SK-N-SH (cell line): ENCODE results near the gene DYRK2. TPM values are rescaled to one million over a fixed set of nuclear protein-coding genes. Genes with fewer than 3 reads are reported as not detected.

ENCODE experiments used
- CTCF ChIA-PET: fragments of 300-600, 350-600 bp; formaldehyde crosslinking; extraction: SDS; loops from one replicate; lab custom pipeline; 2021; lab: Yijun Ruan, JAX
- POLR2A ChIA-PET: fragments of 350-600 bp; sonication (Branson Sonifier 250); formaldehyde crosslinking; extraction: SDS; loops from one replicate; lab custom pipeline; 2020; ENCODE audit warnings: antibody characterized with exemption, inconsistent platforms; lab: Yijun Ruan, JAX
- DNase-seq: peaks from one replicate; pipeline ENCODE4 v3.0.0; 2012
- H2AFZ ChIP-seq: fragments of 200-600 bp; sonication (generic); 2 replicates; pipeline ENCODE4 v1.8.1; 2016; ENCODE audit warnings: antibody characterized with exemption, mild to moderate bottlenecking, low read depth
- H3F3A ChIP-seq: fragments of 200-600 bp; sonication (generic); replicated peaks from 2 replicates; pipeline ENCODE3; 2016; ENCODE audit warnings: antibody characterized with exemption, mild to moderate bottlenecking; ENCODE audit not compliant: insufficient read depth
- H3K27ac ChIP-seq, 2 experiments: fragments of 200-500 bp in 1 of 2; fragments of 200-600 bp in 1 of 2; sonication (Bioruptor generic) in 1 of 2; sonication (generic), shearing (Covaris generic) in 1 of 2; 2 replicates each; pipeline versions ENCODE4 v1.5.1 to v1.6.1; 2014 to 2016; ENCODE audit warnings: low read depth in 2 of 2, inconsistent platforms in 1 of 2, low read length in 1 of 2, mild to moderate bottlenecking in 1 of 2, mixed read lengths in 1 of 2
- H3K27me3 ChIP-seq: fragments of 200-600 bp; sonication (generic), shearing (Covaris generic); 2 replicates; pipeline ENCODE4 v1.6.1; 2016; ENCODE audit warnings: mixed run types; ENCODE audit not compliant: insufficient read depth
- H3K36me3 ChIP-seq, 2 experiments: fragments of 200-500 bp in 1 of 2; fragments of 200-600 bp in 1 of 2; sonication (Bioruptor generic) in 1 of 2; sonication (generic) in 1 of 2; replicated peaks in 1 of 2; 2 replicates each; pipeline versions ENCODE3 to v1.5.1; 2014 to 2016; ENCODE audit warnings: low read length in 1 of 2, mild to moderate bottlenecking in 1 of 2; ENCODE audit not compliant: insufficient read depth in 2 of 2, control insufficient read depth in 1 of 2
- H3K4me1 ChIP-seq, 2 experiments: fragments of 200-500 bp in 1 of 2; fragments of 200-600 bp in 1 of 2; sonication (Bioruptor generic) in 1 of 2; sonication (generic), shearing (Covaris generic) in 1 of 2; 2 replicates each; pipeline versions ENCODE4 v1.5.1 to v1.6.1; 2014 to 2016; ENCODE audit warnings: low read depth in 1 of 2, low read length in 1 of 2, mixed run types in 1 of 2; ENCODE audit not compliant: insufficient read depth in 2 of 2, control insufficient read depth in 1 of 2
- H3K4me2 ChIP-seq: fragments of 200-600 bp; sonication (generic), shearing (Covaris generic); 2 replicates; pipeline ENCODE4 v1.6.1; 2017; ENCODE audit warnings: mixed run types
- H3K4me3 ChIP-seq, 2 experiments: fragments of 200-500 bp in 1 of 2; fragments of 200-600 bp in 1 of 2; sonication (Bioruptor generic) in 1 of 2; sonication (generic), shearing (Covaris generic) in 1 of 2; 2 replicates each; pipeline versions ENCODE4 v1.5.1 to v1.8.1; 2014 to 2016; ENCODE audit warnings: low read depth in 2 of 2, inconsistent platforms in 1 of 2, low read length in 1 of 2, mild to moderate bottlenecking in 1 of 2, mixed read lengths in 1 of 2, moderate library complexity in 1 of 2
- H3K79me2 ChIP-seq: fragments of 200-600 bp; sonication (generic); 2 replicates; pipeline ENCODE4 v1.8.1; 2017; ENCODE audit warnings: mild to moderate bottlenecking; ENCODE audit not compliant: insufficient read depth
- H3K9ac ChIP-seq: fragments of 200-600 bp; sonication (generic); 2 replicates; pipeline ENCODE4 v1.6.1; 2017; ENCODE audit warnings: mixed run types
- H3K9me2 ChIP-seq: fragments of 200-600 bp; sonication (generic); 2 replicates; pipeline ENCODE4 v1.6.1; 2017; ENCODE audit warnings: mixed run types
- H3K9me3 ChIP-seq: fragments of 200-600 bp; sonication (generic); 2 replicates; pipeline ENCODE4 v1.6.1; 2017; ENCODE audit warnings: mixed run types, mild to moderate bottlenecking, moderate library complexity
- H4K20me1 ChIP-seq: fragments of 200-600 bp; sonication (generic); 2 replicates; pipeline ENCODE4 v1.6.1; 2017; ENCODE audit warnings: mild to moderate bottlenecking, mixed run types; ENCODE audit not compliant: insufficient read depth
- EZH2phosphoT487 ChIP-seq: fragments of 200-600 bp; sonication (generic); IDR thresholded peaks from 2 replicates; pipeline ENCODE4 v1.6.1; 2017; ENCODE audit warnings: low read depth, mixed run types, mild to moderate bottlenecking, antibody characterized with exemption, moderate library complexity, borderline replicate concordance
- MXI1 ChIP-seq: IDR thresholded peaks from 2 replicates; pipeline ENCODE4 v1.6.1; 2012; ENCODE audit warnings: mild to moderate bottlenecking, low read depth, low read length, improper control_type of control experiment
- RFX5 ChIP-seq: IDR thresholded peaks from 2 replicates; pipeline ENCODE4 v1.6.1; 2012; ENCODE audit warnings: mild to moderate bottlenecking, improper control_type of control experiment, low read length
- SIN3A ChIP-seq: IDR thresholded peaks from 2 replicates; pipeline ENCODE4 v1.6.1; 2012; ENCODE audit warnings: low read depth, mild to moderate bottlenecking, low read length, moderate library complexity, borderline replicate concordance
- TCF12 ChIP-seq: IDR thresholded peaks from 2 replicates; pipeline ENCODE4 v1.4.0; 2012
- YY1 ChIP-seq: IDR thresholded peaks from 2 replicates; pipeline ENCODE4 v1.4.0; 2012; ENCODE audit warnings: low read depth, mild to moderate bottlenecking
- WGBS: methylation state at CpG from one replicate; pipeline ENCODE4 v1.1.6; 2017; ENCODE audit warnings: low lambda C conversion rate; 5-methylcytosine and 5-hydroxymethylcytosine counted together
- polyA plus RNA-seq, 3 experiments: library from polyadenylated mRNA; depleted of rRNA; stranded (reverse); fragments of >200 nt; gene quantifications; 2 replicates each; pipeline ENCODE4 v1.2.3, GENCODE V29; 2012
- TF ChIP-seq, protein P1 (sequence below): fragments of 150-350 bp; IDR thresholded peaks from 2 replicates; pipeline ENCODE4 v1.6.1; 2017; ENCODE audit warnings: antibody characterized with exemption, low read length, low read depth, borderline replicate concordance
- TF ChIP-seq, protein P2 (sequence below): IDR thresholded peaks from 2 replicates; pipeline ENCODE4; 2012
- TF ChIP-seq, protein P3 (sequence below): fragments of 200-600 bp; sonication (generic); IDR thresholded peaks from 2 replicates; pipeline ENCODE4 v1.6.1; 2017; ENCODE audit warnings: antibody characterized with exemption, mild to moderate bottlenecking, moderate library complexity

The DYRK2 gene
- polyA plus RNA-seq, 1 of the 3 experiments (the other 2 are of a cell fraction), result 48.8 TPM

DNA sequence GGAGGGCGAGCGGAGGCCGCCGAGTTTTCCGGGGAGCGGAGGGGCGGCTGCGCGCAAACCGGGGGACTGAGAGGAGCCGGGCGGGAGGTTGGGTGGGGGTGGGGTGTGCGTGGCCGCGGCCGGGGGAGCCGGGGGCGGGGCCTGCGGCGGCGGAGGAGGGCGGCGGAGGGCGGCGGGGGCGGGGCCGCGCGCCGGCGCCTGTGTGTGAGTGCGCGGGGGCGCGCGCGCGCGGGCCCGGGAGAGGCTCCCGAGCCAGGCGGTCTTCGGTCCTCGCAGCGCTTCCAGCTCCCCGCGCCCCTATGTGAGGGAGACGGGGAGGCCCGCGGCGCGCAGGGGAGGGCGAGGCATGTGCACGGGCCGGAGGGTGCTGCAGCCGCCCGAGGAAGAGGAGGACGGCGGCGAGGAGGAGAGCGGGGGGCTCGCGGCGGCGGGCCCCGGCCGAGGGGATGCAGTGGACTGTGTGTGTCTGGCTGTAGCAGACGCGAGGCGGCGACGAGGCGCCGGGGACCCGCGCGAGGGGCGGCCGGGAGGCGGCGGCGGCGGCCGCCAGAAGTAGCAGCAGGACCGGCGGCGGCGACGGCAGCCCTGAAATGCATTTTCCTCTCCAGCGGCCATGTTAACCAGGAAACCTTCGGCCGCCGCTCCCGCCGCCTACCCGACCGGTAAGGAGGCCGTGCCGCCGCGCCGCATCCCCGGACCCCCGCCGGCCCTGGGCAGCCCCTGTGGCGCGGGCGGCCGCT, at the start of gene DYRK2 (continued):
- TF ChIP-seq, protein P1, sequence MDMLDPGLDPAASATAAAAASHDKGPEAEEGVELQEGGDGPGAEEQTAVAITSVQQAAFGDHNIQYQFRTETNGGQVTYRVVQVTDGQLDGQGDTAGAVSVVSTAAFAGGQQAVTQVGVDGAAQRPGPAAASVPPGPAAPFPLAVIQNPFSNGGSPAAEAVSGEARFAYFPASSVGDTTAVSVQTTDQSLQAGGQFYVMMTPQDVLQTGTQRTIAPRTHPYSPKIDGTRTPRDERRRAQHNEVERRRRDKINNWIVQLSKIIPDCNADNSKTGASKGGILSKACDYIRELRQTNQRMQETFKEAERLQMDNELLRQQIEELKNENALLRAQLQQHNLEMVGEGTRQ, result no peak
- no peak for TF ChIP-seq SIN3A
- TF ChIP-seq EZH2phosphoT487, result no peak
- TF ChIP-seq, protein P2, sequence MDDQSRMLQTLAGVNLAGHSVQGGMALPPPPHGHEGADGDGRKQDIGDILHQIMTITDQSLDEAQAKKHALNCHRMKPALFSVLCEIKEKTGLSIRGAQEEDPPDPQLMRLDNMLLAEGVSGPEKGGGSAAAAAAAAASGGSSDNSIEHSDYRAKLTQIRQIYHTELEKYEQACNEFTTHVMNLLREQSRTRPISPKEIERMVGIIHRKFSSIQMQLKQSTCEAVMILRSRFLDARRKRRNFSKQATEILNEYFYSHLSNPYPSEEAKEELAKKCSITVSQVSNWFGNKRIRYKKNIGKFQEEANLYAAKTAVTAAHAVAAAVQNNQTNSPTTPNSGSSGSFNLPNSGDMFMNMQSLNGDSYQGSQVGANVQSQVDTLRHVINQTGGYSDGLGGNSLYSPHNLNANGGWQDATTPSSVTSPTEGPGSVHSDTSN, result no peak

GRCh38 chr12:67599691-67600090, 48.9 kb upstream of the DYRK2 start:
- H3K4me3 ChIP-seq, result no peak overlapping the region
- ChIA-PET CTCF (interaction anchor here (1.6 kb wide), 1 partner anchor 21 kb away, joined by 3 read pairs; no protein-coding TSS in a partner anchor), POLR2A (no interaction called here)

DNA sequence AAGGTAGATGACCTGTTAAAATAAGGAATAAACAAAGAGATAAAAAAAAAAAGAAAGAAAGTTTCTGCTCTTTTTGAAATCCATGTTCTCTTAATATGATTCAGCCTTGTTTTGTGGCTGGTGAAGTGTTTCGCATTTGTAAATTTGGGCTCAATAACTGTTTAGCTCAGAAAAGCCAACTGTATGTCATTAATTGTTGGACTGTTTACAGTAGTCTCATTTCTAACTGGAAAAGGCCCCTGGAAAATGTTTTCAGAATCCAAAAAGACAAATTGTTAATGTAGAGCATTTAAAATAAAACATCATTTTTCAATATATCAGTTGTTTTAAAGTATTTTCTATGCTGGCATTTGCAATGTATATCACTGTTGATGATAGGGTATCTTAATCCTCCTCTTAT, 47.4 kb upstream of the DYRK2 start:
- Histone ChIP-seq H3K9me2 (no peaks in the 10 kb centered on the region), H3K4me2 (no peak overlapping the region), H3K9ac (no peak overlapping the region), H2AFZ (no peak overlapping the region), H3K9me3 (no peaks in the 10 kb centered on the region), H4K20me1 (no peaks in the 10 kb centered on the region), H3K79me2 (no peaks in the 10 kb centered on the region), H3F3A (no peaks in the 10 kb centered on the region), H3K27ac (no peak overlapping the region), H3K36me3 (no peaks in the 10 kb centered on the region), H3K4me3 (no peak overlapping the region), H3K4me1 (no peaks in the 10 kb centered on the region), H3K27me3 (no peaks in the 10 kb centered on the region)
- 97% methylated on average over 1 of the region's 1 CpG for WGBS
- no peak for DNase-seq
- TF ChIP-seq, protein P1, result no peak
- TF ChIP-seq, protein P3, sequence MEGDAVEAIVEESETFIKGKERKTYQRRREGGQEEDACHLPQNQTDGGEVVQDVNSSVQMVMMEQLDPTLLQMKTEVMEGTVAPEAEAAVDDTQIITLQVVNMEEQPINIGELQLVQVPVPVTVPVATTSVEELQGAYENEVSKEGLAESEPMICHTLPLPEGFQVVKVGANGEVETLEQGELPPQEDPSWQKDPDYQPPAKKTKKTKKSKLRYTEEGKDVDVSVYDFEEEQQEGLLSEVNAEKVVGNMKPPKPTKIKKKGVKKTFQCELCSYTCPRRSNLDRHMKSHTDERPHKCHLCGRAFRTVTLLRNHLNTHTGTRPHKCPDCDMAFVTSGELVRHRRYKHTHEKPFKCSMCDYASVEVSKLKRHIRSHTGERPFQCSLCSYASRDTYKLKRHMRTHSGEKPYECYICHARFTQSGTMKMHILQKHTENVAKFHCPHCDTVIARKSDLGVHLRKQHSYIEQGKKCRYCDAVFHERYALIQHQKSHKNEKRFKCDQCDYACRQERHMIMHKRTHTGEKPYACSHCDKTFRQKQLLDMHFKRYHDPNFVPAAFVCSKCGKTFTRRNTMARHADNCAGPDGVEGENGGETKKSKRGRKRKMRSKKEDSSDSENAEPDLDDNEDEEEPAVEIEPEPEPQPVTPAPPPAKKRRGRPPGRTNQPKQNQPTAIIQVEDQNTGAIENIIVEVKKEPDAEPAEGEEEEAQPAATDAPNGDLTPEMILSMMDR, result no peak
- TF ChIP-seq RFX5, result no peak
- no peak for TF ChIP-seq TCF12
- CTCF ChIA-PET, result interaction anchor here (0.6 kb wide), 1 partner anchor 9 kb away, joined by 3 read pairs; no protein-coding TSS in a partner anchor
- POLR2A ChIA-PET, result no interaction called here

More at GRCh38 chr12:67599691-67600090, 48.9 kb upstream of the DYRK2 start:
- H3K27me3 ChIP-seq, result no peaks in the 10 kb centered on the region
- no peaks in the 10 kb centered on the region for H3F3A ChIP-seq
- no peak overlapping the region for H3K9ac ChIP-seq
- H4K20me1 ChIP-seq, result no peaks in the 10 kb centered on the region
- WGBS, result 69% methylated on average over 6 of the region's 6 CpGs
- DNase-seq, result no peak
- no peak for TF ChIP-seq MXI1
- no peak for TF ChIP-seq YY1
- no peak overlapping the region for H2AFZ ChIP-seq
- H3K27ac ChIP-seq, result no peak overlapping the region
- H3K79me2 ChIP-seq, result no peaks in the 10 kb centered on the region
- H3K4me1 ChIP-seq, result no peaks in the 10 kb centered on the region
- H3K9me3 ChIP-seq, result no peaks in the 10 kb centered on the region
- no peaks in the 10 kb centered on the region for H3K9me2 ChIP-seq
- no peak overlapping the region for H3K4me2 ChIP-seq
- no peaks in the 10 kb centered on the region for H3K36me3 ChIP-seq
